A673 (cell line): ENCODE data around the gene PHF21A.

Source experiments
- CTCF ChIP-seq: fragments of 300-800, 200-600 bp; sonication (generic); conservative IDR thresholded peaks from 2 replicates; pipeline ENCODE4 v1.5.1; 2017; ENCODE audit warnings: low read depth, mild to moderate bottlenecking, antibody characterized with exemption, low read length, moderate library complexity, mixed read lengths
- EZH2 ChIP-seq: fragments of 200-600 bp; sonication (generic); IDR thresholded peaks from 2 replicates; pipeline ENCODE4 v1.6.1; 2017; ENCODE audit warnings: borderline replicate concordance, low read depth, mild to moderate bottlenecking, mixed read lengths, antibody characterized with exemption, low read length; ENCODE audit not compliant: poor library complexity, severe bottlenecking

GRCh38 chr11:46108751-46109150, 12.5 kb downstream of the PHF21A start:
- TF ChIP-seq EZH2 = no peak
- no peak for TF ChIP-seq CTCF
